ENCODE data around the gene CEP112.

Gene CEP112

GRCh38 chr17:66222798-66223350 lies 30.9 kb upstream of the CEP112 start:
- no peak overlapping the region for H3K4me3 Mint-ChIP-seq

DNA sequence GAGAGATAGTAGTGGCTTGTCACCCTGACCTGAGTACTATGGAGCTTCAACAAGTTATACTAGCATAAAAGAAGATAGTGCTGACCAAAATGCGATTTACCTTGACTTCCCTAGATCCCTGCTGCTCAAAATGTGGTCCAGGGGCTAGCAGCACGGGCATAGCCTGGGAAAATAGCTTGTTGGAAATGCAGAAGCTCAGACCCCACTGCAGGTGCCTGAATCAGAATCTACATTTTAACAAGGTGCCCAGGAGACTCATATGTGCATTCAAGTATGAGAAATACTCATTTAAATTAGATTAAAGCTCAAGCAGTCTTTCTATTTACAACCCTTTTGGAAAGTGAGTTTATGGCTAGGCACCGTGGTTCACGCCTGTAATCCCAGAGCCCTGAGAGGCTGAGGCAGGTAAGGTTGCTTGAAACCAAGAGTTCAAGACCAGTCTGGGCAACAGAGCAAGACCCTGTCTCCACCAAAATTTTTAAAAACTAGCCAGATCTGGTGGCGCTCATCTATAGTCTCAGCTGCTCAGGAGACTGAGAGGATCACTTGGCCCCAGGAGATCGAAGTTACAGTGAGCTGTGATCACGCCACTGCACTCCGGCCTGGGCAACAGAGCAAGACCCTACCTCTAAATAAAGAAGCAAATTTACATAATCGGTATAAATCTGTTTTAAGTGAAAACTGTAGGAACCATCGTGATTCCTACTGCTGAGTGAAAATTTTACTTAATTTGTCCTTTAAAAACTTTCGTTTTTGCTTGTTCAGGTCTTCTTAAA lies 30.0 kb upstream of the CEP112 start:
- H3K27me3 Mint-ChIP-seq (ENCODE audit: low read depth) = peaks cover 16% of the 10 kb centered on the region
- no peak overlapping the region for H3K27ac Mint-ChIP-seq
- H3K36me3 Mint-ChIP-seq (ENCODE audit: low read depth) = no peaks in the 10 kb centered on the region
- no peak for TF ChIP-seq CTCF (IDR thresholded peaks at IDR 0.05; ENCODE audit: unreplicated experiment in 3 of 3)
- H3K4me3 Mint-ChIP-seq = no peak overlapping the region
- H3K9me3 Mint-ChIP-seq = no peaks in the 10 kb centered on the region
- no peaks in the 10 kb centered on the region for H3K4me1 Mint-ChIP-seq

More at GRCh38 chr17:66222798-66223350, 30.9 kb upstream of the CEP112 start:
- Mint-ChIP-seq H3K9me3 (no peaks in the 10 kb centered on the region), H3K27ac (no peak overlapping the region), H3K27me3 (ENCODE audit: low read depth) (peaks cover 16% of the 10 kb centered on the region), H3K36me3 (ENCODE audit: low read depth) (no peaks in the 10 kb centered on the region), H3K4me1 (no peaks in the 10 kb centered on the region)
- TF ChIP-seq CTCF (IDR thresholded peaks at IDR 0.05; ENCODE audit: unreplicated experiment in 3 of 3) = no peak

- TF ChIP-seq CTCF (IDR thresholded peaks at IDR 0.05; ENCODE audit: unreplicated experiment in 3 of 3) = no peak
- Mint-ChIP-seq H3K27me3 (ENCODE audit: low read depth) (peaks cover 16% of the 10 kb centered on the region), H3K4me1 (no peaks in the 10 kb centered on the region)
Observed at GRCh38 chr17:66221343-66221742, 29.4 kb upstream of the CEP112 start.

DNA sequence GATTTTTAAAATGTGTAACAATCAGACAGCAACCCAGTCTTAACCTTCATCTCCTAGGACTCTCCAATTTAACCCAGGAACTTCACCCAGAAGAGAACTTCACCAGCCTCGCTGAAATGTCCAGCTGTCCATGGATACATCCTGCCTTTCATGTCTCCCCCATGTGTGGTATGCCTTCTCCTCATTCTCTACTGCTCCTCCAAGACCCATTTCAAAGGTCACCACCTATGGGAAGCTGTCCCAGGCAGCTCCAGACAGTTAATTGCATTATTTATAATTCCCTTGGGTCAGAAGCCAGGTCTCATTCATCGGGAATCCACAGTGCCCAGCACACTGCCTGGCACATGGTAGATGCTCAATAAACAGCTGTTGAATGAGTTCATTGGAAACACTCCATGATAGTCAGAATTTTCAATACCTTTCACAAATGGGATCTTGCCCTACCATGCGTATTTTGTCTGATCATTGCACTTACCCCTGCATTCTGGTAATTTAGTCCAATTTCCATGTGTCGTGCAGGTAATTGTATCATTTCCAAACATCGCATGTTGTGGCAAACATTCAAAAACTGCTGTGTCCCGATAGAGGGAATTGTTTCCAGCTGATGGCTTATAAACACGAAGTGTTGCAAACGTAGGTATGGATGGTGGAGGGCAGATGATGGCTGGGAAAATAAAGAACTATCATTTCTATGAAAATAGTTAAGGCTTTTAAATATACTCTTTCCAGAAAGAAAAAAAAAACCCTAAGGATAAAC lies 28.3 kb upstream of the CEP112 start:
- Mint-ChIP-seq H3K9me3 (no peaks in the 10 kb centered on the region), H3K36me3 (ENCODE audit: low read depth) (no peaks in the 10 kb centered on the region), H3K27me3 (ENCODE audit: low read depth) (peaks cover 15% of the 10 kb centered on the region), H3K4me1 (no peaks in the 10 kb centered on the region), H3K4me3 (no peak overlapping the region), H3K27ac (no peak overlapping the region)
- TF ChIP-seq CTCF (IDR thresholded peaks at IDR 0.05; ENCODE audit: unreplicated experiment in 3 of 3) = no peak

More at GRCh38 chr17:66221343-66221742, 29.4 kb upstream of the CEP112 start:
- H3K4me3 Mint-ChIP-seq = no peak overlapping the region
- H3K9me3 Mint-ChIP-seq = no peaks in the 10 kb centered on the region
- no peak overlapping the region for H3K27ac Mint-ChIP-seq
- H3K36me3 Mint-ChIP-seq (ENCODE audit: low read depth) = no peaks in the 10 kb centered on the region

DNA sequence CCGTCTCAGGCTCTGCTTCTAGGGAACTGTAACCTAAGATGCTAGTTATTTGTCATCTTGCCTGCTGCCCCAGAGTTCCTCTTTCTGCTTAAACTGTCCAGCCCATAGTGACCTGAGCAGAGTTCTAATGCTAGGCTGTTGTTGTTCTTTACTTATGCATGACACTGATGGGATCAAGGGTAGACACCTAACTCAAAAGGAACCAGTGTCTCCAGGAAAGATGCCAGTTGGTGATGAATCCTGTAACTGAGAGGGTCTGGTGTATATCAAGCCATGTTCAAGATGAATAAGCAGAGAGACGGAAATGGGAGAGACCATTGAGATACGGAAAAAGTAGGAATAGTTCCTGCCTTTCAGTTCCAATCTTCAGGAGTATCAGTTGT lies 23.6 kb upstream of the CEP112 start:
- H3K27ac Mint-ChIP-seq = no peak overlapping the region
- no peak for TF ChIP-seq CTCF (IDR thresholded peaks at IDR 0.05; ENCODE audit: unreplicated experiment in 3 of 3)
- no peaks in the 10 kb centered on the region for H3K9me3 Mint-ChIP-seq
- H3K27me3 Mint-ChIP-seq (ENCODE audit: low read depth) = peaks cover 4% of the 10 kb centered on the region
- H3K36me3 Mint-ChIP-seq (ENCODE audit: low read depth) = no peaks in the 10 kb centered on the region
- no peak overlapping the region for H3K4me3 Mint-ChIP-seq
- no peaks in the 10 kb centered on the region for H3K4me1 Mint-ChIP-seq
